ENCODE measurements around the gene TMEM126A. TPM values are rescaled to one million over a fixed set of nuclear protein-coding genes. Genes with fewer than 3 reads are reported as not detected.
"Not testable (repeated sequence)": the region's sequence is repeated elsewhere in the genome, so short reads cannot be mapped to it uniquely, and the experiment has no call there.

The TMEM126A gene
- total RNA-seq, result 32.9 and 34.9 TPM in 2 replicates

DNA sequence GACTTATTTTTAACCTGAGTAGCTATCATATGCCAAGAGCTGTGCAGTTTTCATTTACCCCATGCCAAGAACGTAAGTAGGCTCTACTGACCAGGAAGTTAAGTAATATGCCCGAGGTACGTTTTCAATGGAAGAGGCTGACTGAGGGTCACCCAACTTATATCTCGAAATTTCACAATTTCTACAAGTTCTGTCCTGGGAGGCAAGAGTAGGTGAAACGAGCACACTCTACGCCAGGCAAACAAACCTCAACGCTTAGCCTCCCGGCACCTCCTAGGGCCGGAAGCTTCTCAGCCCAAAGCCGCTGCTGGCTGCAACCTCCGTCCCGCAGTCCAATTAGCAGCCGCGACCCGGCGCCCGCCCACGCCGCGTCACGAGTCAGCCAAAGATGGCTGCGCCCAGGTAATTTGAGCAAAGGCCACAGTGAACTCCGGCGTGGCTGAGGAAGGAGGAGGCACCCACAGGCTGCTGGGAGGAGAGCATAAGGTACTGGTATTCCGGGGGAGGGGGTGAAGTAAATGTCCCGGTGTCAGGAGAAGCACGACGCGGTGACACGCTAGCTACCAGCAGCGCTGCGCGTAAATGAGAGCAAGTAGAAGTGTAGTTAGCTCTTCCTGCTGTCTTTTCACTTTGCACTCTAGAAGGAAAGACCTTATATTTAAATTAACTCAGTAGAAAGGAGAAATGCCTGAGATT, at the start of gene TMEM126A:
TMEM126A (plus strand) TSS at position 364 of the 696 bp plus-strand sequence. CDS start 2,289 bp downstream, outside the sequence.
- peak; percentile 81 to 83 for DNase-seq (ENCODE audit: low read depth in 2 of 2)

- DNase-seq (ENCODE audit: low read depth in 2 of 2), result peak in 1 of 2 donors; percentile 1
Measured at GRCh38 chr11:85599083-85599482, 48.7 kb upstream of the TMEM126A start.

GRCh38 chr11:85602526-85603213, 45.1 kb upstream of the TMEM126A start:
- no peak for DNase-seq (ENCODE audit: low read depth in 2 of 2)

- DNase-seq (ENCODE audit: low read depth in 2 of 2), result no peak
Measured at GRCh38 chr11:85603220-85603619, 44.5 kb upstream of the TMEM126A start.

- DNase-seq (ENCODE audit: low read depth in 2 of 2), result not testable (repeated sequence)
Measured at GRCh38 chr11:85606237-85606636, 41.5 kb upstream of the TMEM126A start.

DNA sequence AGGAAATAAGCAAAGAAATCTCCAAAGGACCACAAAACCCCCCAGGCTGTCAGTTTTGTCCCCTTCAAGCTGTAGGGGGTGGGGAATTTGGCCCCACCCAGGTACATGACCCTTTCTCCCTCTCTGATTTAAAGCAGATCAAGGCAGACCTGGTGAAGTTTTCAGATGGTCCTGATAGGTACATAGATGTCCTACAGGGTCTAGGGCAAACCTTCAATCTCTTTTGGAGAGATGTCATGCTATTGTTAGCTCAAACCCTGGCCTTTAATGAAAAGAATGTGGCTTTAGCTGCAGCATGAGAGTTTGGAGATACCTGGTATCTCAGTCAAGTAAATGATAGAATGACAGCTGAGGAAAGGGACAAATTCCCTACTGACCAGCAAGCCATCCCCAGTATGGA, 39.1 kb upstream of the TMEM126A start:
- DNase-seq (ENCODE audit: low read depth in 2 of 2), result not testable (repeated sequence)

GRCh38 chr11:85609286-85609685, 38.5 kb upstream of the TMEM126A start:
- not testable (repeated sequence) for DNase-seq (ENCODE audit: low read depth in 2 of 2)

GRCh38 chr11:85611643-85612042, 36.1 kb upstream of the TMEM126A start:
- DNase-seq (ENCODE audit: low read depth in 2 of 2), result not testable (repeated sequence)

DNA sequence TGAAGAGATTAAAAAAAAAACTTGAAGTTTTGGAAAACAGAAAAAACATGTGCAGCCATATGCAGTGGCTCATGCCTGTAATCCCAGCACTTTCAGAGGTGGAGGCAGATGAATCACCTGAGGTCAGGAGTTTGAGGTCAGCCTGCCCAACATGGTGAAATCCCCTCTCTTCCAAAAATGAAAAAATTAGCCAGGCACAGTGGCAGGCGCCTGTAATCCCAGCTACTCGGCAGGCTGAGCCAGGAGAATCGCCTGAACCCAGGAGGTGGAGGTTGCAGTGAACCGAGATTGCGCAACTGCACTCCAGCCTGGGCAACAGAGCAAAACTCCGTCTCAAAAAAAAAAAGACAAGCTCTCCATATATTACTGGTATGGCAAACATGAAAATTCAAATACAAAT, 28.3 kb upstream of the TMEM126A start:
- DNase-seq (ENCODE audit: low read depth in 2 of 2), result no peak

DNA sequence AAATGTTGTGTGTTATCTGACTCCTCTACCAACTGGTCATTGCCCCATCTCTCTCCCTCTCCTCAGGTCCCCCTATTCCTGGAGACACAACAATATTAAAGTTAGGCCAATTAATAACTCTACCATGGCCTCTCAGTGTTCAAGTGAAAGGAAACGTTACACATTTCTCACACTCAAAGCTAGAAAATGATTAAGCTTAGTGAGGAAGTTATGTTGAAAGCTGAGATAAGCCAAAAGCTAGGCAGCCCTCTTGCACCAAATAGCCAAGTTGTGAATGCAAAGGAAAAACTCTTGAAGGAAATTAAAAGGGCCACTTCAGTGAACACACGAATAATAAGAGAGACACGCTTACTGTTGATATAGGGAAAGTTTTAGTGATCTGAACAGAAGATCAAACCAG, 27.5 kb upstream of the TMEM126A start:
- no peak for DNase-seq (ENCODE audit: low read depth in 2 of 2)

DNA sequence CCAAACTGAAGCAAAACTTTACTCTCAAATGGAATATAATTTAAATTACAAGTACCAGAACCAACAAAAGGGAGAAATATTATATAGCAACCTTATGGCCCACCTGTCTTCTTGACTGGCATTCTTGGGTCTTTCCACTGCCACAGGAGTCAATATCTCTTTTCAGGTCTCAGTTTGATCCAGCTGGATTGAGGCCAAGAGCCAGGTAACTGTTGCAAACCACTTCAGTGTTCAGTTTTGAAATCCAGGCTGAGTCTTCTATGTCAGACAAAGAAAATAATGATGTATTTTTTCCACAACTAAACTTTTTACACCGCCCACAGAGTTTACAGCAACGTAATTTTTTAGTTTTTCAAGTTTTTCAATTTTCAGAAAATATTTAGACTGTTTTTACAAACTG, 21.3 kb upstream of the TMEM126A start:
- no peak for DNase-seq (ENCODE audit: low read depth in 2 of 2)

DNA sequence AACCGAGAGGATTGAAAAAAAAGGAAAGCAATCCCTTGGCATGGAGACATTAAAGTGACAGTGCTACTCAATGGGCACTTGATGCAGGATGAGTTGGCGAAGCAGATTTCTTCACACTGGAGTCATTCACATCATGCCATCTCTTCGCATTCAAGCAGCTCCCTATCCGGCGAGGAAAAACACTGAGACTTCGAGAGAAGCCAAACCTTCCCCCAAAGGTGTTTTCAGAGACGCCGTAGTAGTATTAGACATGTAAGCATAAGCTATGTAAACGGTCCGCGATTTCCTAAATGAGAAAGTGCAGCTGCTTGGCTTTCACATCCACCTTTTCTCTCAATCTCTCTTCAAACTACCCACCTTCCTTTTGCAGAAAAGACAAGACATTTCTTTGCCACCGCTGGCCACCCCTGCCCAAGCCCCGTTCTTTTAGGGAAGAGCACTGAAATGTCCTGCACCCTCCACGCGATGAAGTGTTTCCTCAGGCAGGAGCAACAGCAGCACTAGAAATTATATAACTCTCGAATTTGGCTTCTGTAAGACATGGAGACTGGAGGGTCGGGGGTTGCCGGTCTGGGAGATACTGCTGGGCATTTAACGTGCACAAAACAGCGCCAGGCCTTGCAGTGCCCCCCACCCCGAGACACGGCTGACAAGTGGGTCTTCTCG, 20.3 kb upstream of the TMEM126A start, which contains the start of gene DLG2:
DLG2 (minus strand) TSS at position 13 of the 666 bp plus-strand sequence.
- DNase-seq (ENCODE audit: low read depth in 2 of 2), result peak; percentile 9 to 24

DNA sequence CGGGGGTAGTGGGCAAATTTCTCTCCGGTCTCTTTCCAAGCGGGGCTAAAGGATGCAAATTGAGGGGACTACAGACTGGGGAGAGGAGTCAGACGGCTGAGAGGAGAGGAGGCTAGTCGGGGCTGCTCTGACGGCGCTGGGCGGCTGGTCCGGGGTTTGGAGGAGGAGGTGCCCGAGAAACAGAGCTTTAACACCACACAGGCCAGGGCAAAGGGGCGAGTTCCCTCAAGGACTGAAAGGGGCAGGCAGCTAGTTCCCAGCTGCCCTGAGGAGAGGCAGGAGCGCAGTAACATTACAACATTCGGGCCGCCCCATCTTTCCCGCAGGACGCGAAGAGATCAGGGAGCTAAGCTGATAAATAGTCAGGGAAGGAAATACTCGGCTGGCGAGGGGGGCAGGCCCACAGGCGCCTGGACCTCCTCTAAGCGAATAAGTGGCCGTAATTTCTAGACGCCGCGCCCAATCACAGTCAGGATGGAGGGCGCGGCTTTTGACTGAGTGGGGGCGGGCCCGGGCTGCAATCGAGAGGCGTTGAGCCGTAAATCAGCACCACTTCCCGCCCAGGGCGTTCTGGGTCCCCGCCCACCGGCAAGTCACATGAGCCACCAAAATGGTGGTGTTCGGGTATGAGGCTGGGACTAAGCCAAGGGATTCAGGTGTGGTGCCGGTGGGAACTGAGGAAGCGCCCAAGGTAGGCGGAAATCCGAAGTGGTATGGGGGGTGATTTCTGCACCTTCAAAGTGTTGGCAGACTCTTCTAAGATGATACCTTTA, 19.6 kb upstream of the TMEM126A start, which contains the start of gene TMEM126B:
TMEM126B (plus strand) TSS at position 596 of the 773 bp plus-strand sequence; CDS start at position 611, 15 bp downstream.
- DNase-seq (ENCODE audit: low read depth in 2 of 2), result peak; percentile 97

GRCh38 chr11:85628771-85629341, 18.9 kb upstream of the TMEM126A start:
- DNase-seq (ENCODE audit: low read depth in 2 of 2), result no peak

DNA sequence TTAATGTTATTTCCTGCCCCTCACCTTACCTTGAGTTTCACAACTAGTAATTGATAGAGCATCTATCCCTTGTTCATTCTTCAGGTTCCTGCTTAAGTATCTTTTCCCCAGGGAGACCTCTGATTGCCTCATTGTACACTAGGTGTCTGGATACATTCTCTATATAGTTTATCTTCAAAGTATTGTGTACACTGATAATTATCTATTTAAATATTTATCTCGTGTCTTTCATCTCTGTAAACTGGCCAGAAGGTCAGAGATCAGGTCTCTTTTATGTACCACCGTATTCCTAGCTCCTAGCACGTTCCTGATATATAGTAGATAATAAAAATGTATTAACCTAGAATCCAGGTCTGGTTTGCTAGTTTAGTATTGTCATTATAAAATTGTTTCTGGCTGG, 13.0 kb upstream of the TMEM126A start:
- no peak for DNase-seq (ENCODE audit: low read depth in 2 of 2)

- no peak for DNase-seq (ENCODE audit: low read depth in 2 of 2)
Measured at GRCh38 chr11:85643191-85643614, 4.6 kb upstream of the TMEM126A start.

GRCh38 chr11:85647078-85647477, 689 bp upstream of the TMEM126A start:
- DNase-seq (ENCODE audit: low read depth in 2 of 2), result no peak

DNA sequence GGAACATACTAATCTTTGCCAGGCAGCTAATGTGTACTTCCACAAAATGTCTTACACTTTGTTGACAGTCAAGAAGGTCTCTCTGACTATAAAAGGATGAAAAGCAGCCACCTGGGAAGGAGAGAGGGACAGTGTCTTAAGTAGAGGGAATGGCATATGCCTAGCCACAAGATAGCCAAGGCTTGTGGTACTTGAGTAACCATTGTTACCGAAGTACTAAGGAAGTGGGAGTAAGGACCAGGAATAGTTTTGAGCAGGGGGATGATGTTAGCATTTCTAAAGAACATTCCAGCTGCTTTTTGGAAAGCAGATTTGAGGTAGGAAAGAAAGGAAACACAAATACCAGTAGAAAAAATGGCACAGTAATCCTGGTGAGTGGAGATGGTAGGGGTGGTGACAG, 3.4 kb downstream of the TMEM126A start:
- no peak for DNase-seq (ENCODE audit: low read depth in 2 of 2)

- DNase-seq (ENCODE audit: low read depth in 2 of 2), result no peak
Measured at GRCh38 chr11:85652786-85653447, 5.2 kb downstream of the TMEM126A start.

- not testable (repeated sequence) for DNase-seq (ENCODE audit: low read depth in 2 of 2)
Measured at GRCh38 chr11:85654343-85654742, 6.6 kb downstream of the TMEM126A start.

Data from lung microvascular endothelial cell (primary cell).